Heart left ventricle (tissue), 13 donors: ENCODE results near the gene DMD.
A peak's percentile ranks its signal among the peaks of the same experiment; 100 is the strongest.

Experiments
- POLR2A ChIP-seq, 2 donors: fragments of 450-650 bp; IDR thresholded peaks; one replicate each; pipeline ENCODE4 v1.6.1; 2017; ENCODE audit warnings: antibody characterized with exemption in 2 of 2, mild to moderate bottlenecking in 2 of 2, moderate library complexity in 2 of 2
- TF ChIP-seq, protein P1 (sequence below), 12 donors: fragments of 200-600 bp; sonication (generic) in 4 of 12; IDR thresholded peaks; one replicate each; pipeline versions ENCODE4 v1.5.0 to v1.8.0; 2018 to 2022; ENCODE audit warnings: antibody characterized with exemption in 12 of 12, mild to moderate bottlenecking in 5 of 12
- donor health status: ischemic (EF 13 %, LVEDD 7.1; RV severe dilation, severe dysfunction).
- donor health status: DM: no; HTN: yes; CAD: no.
- donor health status: DM: no; HTN: no; CAD: no.
- donor health status: ischemic (EF 25% LVEDD 6.9; RV normal size, moderate dysfunction).
- donor health status: ischemic (EF 25% LVEDD 5.7; RV mildly dilated, moderate dysfunction).
- donor health status: ischemic (EF 35%, LVEDD 5.7; RV mildly dilated, moderate dysfunction).
- donor health status: nonischemic (EF 11% LVEDD 7.7; RV severe dilation, severe dysfunction).
- donor health status: DM: yes; HTN: yes; CAD: no.
- donor health status: PGD.
- donor health status: ischemic (EF 29% LVEDD 5.4; RV normal size, mild dysfunction).
- donor health status: nonischemic (EF 23%, LVEDD 6.1; RV moderate dilation, normal function).

DNA sequence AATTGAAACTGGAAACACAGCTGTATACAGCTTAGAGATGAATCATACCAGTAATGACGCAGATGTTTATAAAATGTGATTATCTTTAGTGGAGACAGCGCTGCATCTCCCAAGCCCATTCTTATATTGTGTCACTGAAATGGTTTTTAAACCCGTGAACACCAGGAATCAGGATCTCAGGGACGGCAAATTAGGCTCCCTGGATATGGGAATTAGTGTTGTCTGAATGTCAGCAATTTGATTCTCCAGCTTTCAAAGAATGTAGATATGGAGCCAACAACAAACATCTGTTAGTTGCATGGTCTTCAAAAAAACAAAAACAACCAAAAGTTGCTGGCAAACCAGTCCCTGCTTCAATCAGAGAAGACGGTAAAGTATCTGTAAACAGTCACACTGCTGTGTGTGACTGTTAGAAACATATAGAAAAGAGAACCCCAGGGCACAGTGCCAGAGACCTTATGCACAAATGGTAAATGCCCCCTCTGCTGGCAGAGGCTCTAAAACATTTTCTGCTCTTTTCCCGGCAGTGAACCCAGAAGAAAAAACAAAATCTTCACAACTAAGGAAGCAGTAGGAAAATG, 1787.7 kb downstream of the DMD start:
- TF ChIP-seq, protein P1, sequence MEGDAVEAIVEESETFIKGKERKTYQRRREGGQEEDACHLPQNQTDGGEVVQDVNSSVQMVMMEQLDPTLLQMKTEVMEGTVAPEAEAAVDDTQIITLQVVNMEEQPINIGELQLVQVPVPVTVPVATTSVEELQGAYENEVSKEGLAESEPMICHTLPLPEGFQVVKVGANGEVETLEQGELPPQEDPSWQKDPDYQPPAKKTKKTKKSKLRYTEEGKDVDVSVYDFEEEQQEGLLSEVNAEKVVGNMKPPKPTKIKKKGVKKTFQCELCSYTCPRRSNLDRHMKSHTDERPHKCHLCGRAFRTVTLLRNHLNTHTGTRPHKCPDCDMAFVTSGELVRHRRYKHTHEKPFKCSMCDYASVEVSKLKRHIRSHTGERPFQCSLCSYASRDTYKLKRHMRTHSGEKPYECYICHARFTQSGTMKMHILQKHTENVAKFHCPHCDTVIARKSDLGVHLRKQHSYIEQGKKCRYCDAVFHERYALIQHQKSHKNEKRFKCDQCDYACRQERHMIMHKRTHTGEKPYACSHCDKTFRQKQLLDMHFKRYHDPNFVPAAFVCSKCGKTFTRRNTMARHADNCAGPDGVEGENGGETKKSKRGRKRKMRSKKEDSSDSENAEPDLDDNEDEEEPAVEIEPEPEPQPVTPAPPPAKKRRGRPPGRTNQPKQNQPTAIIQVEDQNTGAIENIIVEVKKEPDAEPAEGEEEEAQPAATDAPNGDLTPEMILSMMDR (IDR thresholded peaks at IDR 0.05), result peak in 9 of 12 donors; percentile 10 to 48 (median 29)
- no peak for TF ChIP-seq POLR2A (IDR thresholded peaks at IDR 0.05)
